B cell (primary cell): ENCODE data around the gene TTC21B. TPM values are rescaled to one million over a fixed set of nuclear protein-coding genes. Genes with fewer than 3 reads are reported as not detected.

Experiments used
- ATAC-seq: fragments of 200-7000 bp; cut with Tn5 transposase; one replicate; pipeline ENCODE4 v1.10.0; 2021; ENCODE audit warnings: low read depth, mild to moderate bottlenecking, moderate number of reproducible peaks, moderate library complexity
- CTCF ChIA-PET: fragments of 350-600 bp; sonication (Branson Sonifier 250); formaldehyde crosslinking; loops from one replicate; lab custom pipeline; 2021; ENCODE audit warnings: antibody characterized with exemption, inconsistent platforms; lab: Charles Lee
- POLR2A ChIA-PET: fragments of 350-600 bp; sonication (Branson Sonifier 250); formaldehyde crosslinking; loops from one replicate; lab custom pipeline; 2021; ENCODE audit warnings: antibody characterized with exemption; lab: Charles Lee
- DNase-seq: peaks from one replicate; pipeline ENCODE4 v3.0.0; 2013
- H2AFZ ChIP-seq: 2 replicates; pipeline ENCODE4 v1.6.1; 2012; ENCODE audit warnings: mild to moderate bottlenecking, low read depth, low read length; ENCODE audit not compliant: insufficient read depth, poor library complexity, severe bottlenecking
- H3K27ac ChIP-seq, 2 donors: 1 replicate in 1 of 2; 2 replicates in 1 of 2; pipeline ENCODE4 v1.5.1; 2012 to 2013; ENCODE audit warnings: low read length in 2 of 2, mild to moderate bottlenecking in 2 of 2, moderate library complexity in 1 of 2
- H3K27me3 ChIP-seq, 4 experiments: fragments of 200-600 bp in 1 of 4; sonication (generic) in 1 of 4; replicated peaks in 1 of 4; 1 replicate in 2 of 4; 2 replicates in 2 of 4; pipeline versions ENCODE4 v1.6.1 to v1.7.0; 2013 to 2016; ENCODE audit warnings: low read length in 3 of 4, mild to moderate bottlenecking in 2 of 4, mixed read lengths in 1 of 4, moderate library complexity in 1 of 4; ENCODE audit not compliant: insufficient read depth in 4 of 4, control insufficient read depth in 3 of 4; ENCODE audit errors: control extremely low read depth in 1 of 4
- H3K36me3 ChIP-seq, 2 experiments: replicated peaks in 1 of 2; 1 replicate in 1 of 2; 2 replicates in 1 of 2; pipeline versions ENCODE4 v1.6.1 to v1.7.1; 2013; ENCODE audit warnings: low read length in 1 of 2; ENCODE audit not compliant: insufficient read depth in 2 of 2, control insufficient read depth in 1 of 2; ENCODE audit errors: control extremely low read depth in 1 of 2, extremely low read depth in 1 of 2
- H3K4me1 ChIP-seq, 2 donors: fragments of 200-600 bp in 1 of 2; sonication (generic) in 1 of 2; 1 replicate in 1 of 2; 2 replicates in 1 of 2; pipeline versions ENCODE4 v1.5.1 to v1.6.1; 2013 to 2017; ENCODE audit warnings: low read length in 2 of 2; ENCODE audit not compliant: control insufficient read depth in 2 of 2, insufficient read depth in 2 of 2
- H3K4me2 ChIP-seq: replicated peaks from 2 replicates; pipeline ENCODE3; 2012; ENCODE audit warnings: mild to moderate bottlenecking, low read depth, low read length; ENCODE audit not compliant: poor library complexity, severe bottlenecking
- H3K4me3 ChIP-seq, 5 experiments: fragments of 200-600 bp in 1 of 5; sonication (generic) in 1 of 5; 1 replicate in 3 of 5; 2 replicates in 2 of 5; pipeline versions ENCODE4 v1.5.1 to v1.7.0; 2011 to 2016; ENCODE audit warnings: low read length in 4 of 5, mild to moderate bottlenecking in 4 of 5, low read depth in 2 of 5, control low read depth in 1 of 5, moderate library complexity in 1 of 5; ENCODE audit not compliant: insufficient read depth in 1 of 5; ENCODE audit errors: control extremely low read depth in 1 of 5, extremely low read depth in 1 of 5
- H3K79me2 ChIP-seq: fragments of 200-600 bp; sonication (generic); one replicate; pipeline ENCODE4 v1.6.0; 2016; ENCODE audit warnings: low read length; ENCODE audit not compliant: control insufficient read depth, insufficient read depth
- H3K9ac ChIP-seq: fragments of 200-600 bp; sonication (generic); 2 replicates; pipeline ENCODE4 v1.6.1; 2017; ENCODE audit warnings: mild to moderate bottlenecking, low read length, moderate library complexity
- H3K9me3 ChIP-seq, 3 donors: one replicate each; pipeline versions ENCODE4 v1.6.1 to v1.7.1; 2013; ENCODE audit warnings: low read length in 2 of 3; ENCODE audit not compliant: control insufficient read depth in 2 of 3, insufficient read depth in 1 of 3; ENCODE audit errors: control extremely low read depth in 1 of 3
- H4K20me1 ChIP-seq: 2 replicates; pipeline ENCODE4 v1.6.0; 2012; ENCODE audit warnings: mild to moderate bottlenecking, low read length; ENCODE audit not compliant: insufficient read depth, control insufficient read depth, poor library complexity, severe bottlenecking
- H3K27ac Mint-ChIP-seq: one replicate; pipeline ENCODE4 v1.8.0; 2021; ENCODE audit warnings: mixed read lengths
- H3K27me3 Mint-ChIP-seq: one replicate; pipeline ENCODE4 v1.8.0; 2021; ENCODE audit warnings: mixed read lengths
- H3K4me1 Mint-ChIP-seq: one replicate; pipeline ENCODE4 v1.8.0; 2021; ENCODE audit warnings: mixed read lengths
- H3K4me3 Mint-ChIP-seq: one replicate; pipeline ENCODE4 v1.8.0; 2021; ENCODE audit warnings: mixed read lengths
- H3K9me3 Mint-ChIP-seq: one replicate; pipeline ENCODE4 v1.8.0; 2022; ENCODE audit warnings: mixed read lengths; ENCODE audit not compliant: insufficient read depth
- CTCF ChIP-seq: fragments of 200-600 bp; IDR thresholded peaks from one replicate; pipeline ENCODE4 v1.8.0; 2022; ENCODE audit warnings: antibody characterized with exemption, mild to moderate bottlenecking
- EZH2 ChIP-seq: IDR thresholded peaks from 2 replicates; pipeline ENCODE4 v1.6.1; 2012; ENCODE audit warnings: borderline replicate concordance, low read depth, mild to moderate bottlenecking, moderate library complexity, low read length; ENCODE audit not compliant: insufficient read depth, poor library complexity, severe bottlenecking
- WGBS: methylation state at CpG from one replicate; pipeline ENCODE4 v1.1.5; 2013; ENCODE audit warnings: missing lambda C conversion rate; ENCODE audit not compliant: insufficient coverage; 5-methylcytosine and 5-hydroxymethylcytosine counted together
- intact Hi-C: fragments of 100-400 bp; cut with micrococcal nuclease; formaldehyde crosslinking; loops from one replicate; pipeline ENCODE4 v1.10.0; 2022
- polyA plus RNA-seq: library from polyadenylated mRNA; depleted of rRNA; stranded (reverse); fragments of >200 nt; gene quantifications from 2 replicates; pipeline ENCODE4 v1.2.3, GENCODE V29; 2012
- total RNA-seq, 2 donors: library from RNA; stranded (reverse); fragments of 120-200 nt in 1 of 2; gene quantifications; 1 replicate in 1 of 2; 2 replicates in 1 of 2; pipeline versions ENCODE4 v1.2.3 to v1.2.4, GENCODE V29; 2013 to 2022

Gene TTC21B
- total and polyA plus RNA-seq, 2 donors (not counting 1 experiment from before 2014, with no cell fraction given), result 11.5 to 41.5 TPM

DNA sequence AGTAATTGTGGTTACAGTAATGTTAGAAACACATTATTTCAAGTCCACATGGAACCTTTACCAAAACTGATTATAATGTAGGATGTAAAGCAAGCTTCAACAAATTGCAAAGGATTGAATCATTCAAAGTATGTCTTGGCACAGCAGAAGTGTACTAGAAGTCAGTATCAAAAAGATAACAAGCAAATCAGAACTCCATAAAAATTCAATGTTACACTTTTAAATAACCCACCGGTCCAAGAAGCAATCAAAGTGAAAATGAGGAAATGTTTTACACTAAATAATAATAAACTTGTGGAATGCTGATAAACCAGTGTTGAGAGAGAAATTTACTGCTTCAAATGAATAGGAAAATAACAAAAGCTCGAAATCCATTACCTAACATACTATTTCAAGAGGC, 47.7 kb downstream of the TTC21B start:
- intact Hi-C loops, result no loop called here
- Histone ChIP-seq H3K4me2 (no peak overlapping the region), H4K20me1 (no peaks in the 10 kb centered on the region), H3K4me3 (no peak overlapping the region), H3K36me3 (peaks cover 0 to 13% of the 10 kb centered on the region in 2 experiments), H3K4me1 (no peaks in the 10 kb centered on the region), H3K9me3 (no peaks in the 10 kb centered on the region), H3K27me3 (no peaks in the 10 kb centered on the region), H3K9ac (no peak overlapping the region), H3K27ac (no peak overlapping the region), H3K79me2 (no peaks in the 10 kb centered on the region), H2AFZ (no peak overlapping the region)
- H3K9me3 Mint-ChIP-seq, result peaks cover 2% of the 10 kb centered on the region
- H3K4me3 Mint-ChIP-seq, result no peak overlapping the region
- DNase-seq (no peak), ATAC-seq (no peak)
- no peak overlapping the region for H3K27ac Mint-ChIP-seq
- no peak for TF ChIP-seq EZH2
- no peak for TF ChIP-seq CTCF
- POLR2A ChIA-PET, result interaction anchor here (0.6 kb wide), 1 partner anchor 892 kb away, joined by 7 read pairs; no protein-coding TSS in a partner anchor
- no CpG with 5 or more reads among the region's 2 CpGs for whole genome bisulfite sequencing
- CTCF ChIA-PET, result no interaction called here
- peaks cover 2% of the 10 kb centered on the region for H3K4me1 Mint-ChIP-seq
- no peaks in the 10 kb centered on the region for H3K27me3 Mint-ChIP-seq

- Histone ChIP-seq H3K4me3 (no peak overlapping the region), H2AFZ (no peak overlapping the region), H3K9me3 (no peaks in the 10 kb centered on the region), H3K4me1 (no peaks in the 10 kb centered on the region), H3K4me2 (no peak overlapping the region), H3K36me3 (peaks cover 0 to 14% of the 10 kb centered on the region in 2 experiments), H4K20me1 (no peaks in the 10 kb centered on the region), H3K79me2 (no peaks in the 10 kb centered on the region), H3K9ac (no peak overlapping the region), H3K27ac (no peak overlapping the region), H3K27me3 (no peaks in the 10 kb centered on the region)
- no CpG with 5 or more reads among the region's 1 CpG for WGBS
- Mint-ChIP-seq H3K4me1 (peaks cover 2% of the 10 kb centered on the region), H3K4me3 (no peak overlapping the region), H3K9me3 (peaks cover 2% of the 10 kb centered on the region), H3K27me3 (no peaks in the 10 kb centered on the region), H3K27ac (no peak overlapping the region)
- POLR2A ChIA-PET, result no interaction called here
- CTCF ChIA-PET, result no interaction called here
- ATAC-seq, result no peak
- intact Hi-C loops, result no loop called here
- DNase-seq, result no peak
- TF ChIP-seq CTCF, result no peak
Observed at GRCh38 chr2:165905269-165905668, 48.3 kb downstream of the TTC21B start.
